Heart right ventricle (tissue), 16 donors: Measurements from ENCODE around the gene HINT3. TPM values are rescaled to one million over a fixed set of nuclear protein-coding genes. Genes with fewer than 3 reads are reported as not detected.
"Not testable (repeated sequence)": the region's sequence is repeated elsewhere in the genome, so short reads cannot be mapped to it uniquely, and the experiment has no call there.

Experiments
- ATAC-seq, 8 donors: fragments of 200-7000 bp; cut with Tn5 transposase; one replicate each; pipeline ENCODE4 v1.9.1; 2020; ENCODE audit warnings: mild to moderate bottlenecking in 8 of 8, moderate library complexity in 8 of 8, moderate number of reproducible peaks in 1 of 8
- DNase-seq, 2 donors: peaks; one replicate each; pipeline ENCODE4 v3.0.0-alpha.2; 2020
- H3K27ac ChIP-seq, 10 donors: fragments of 200-600 bp; sonication (generic) in 2 of 10; one replicate each; pipeline versions ENCODE4 v1.5.0 to v1.8.0; 2020 to 2022; ENCODE audit warnings: mild to moderate bottlenecking in 3 of 10
- H3K27me3 ChIP-seq, 7 donors: fragments of 200-600 bp; one replicate each; pipeline ENCODE4 v1.8.0; 2021 to 2022; ENCODE audit warnings: mild to moderate bottlenecking in 2 of 7
- H3K36me3 ChIP-seq, 9 donors: fragments of 200-600 bp; sonication (generic) in 1 of 9; one replicate each; pipeline versions ENCODE4 v1.5.0 to v1.8.0; 2020 to 2022; ENCODE audit warnings: mild to moderate bottlenecking in 2 of 9
- H3K4me1 ChIP-seq, 9 donors: fragments of 200-600 bp; sonication (generic) in 1 of 9; one replicate each; pipeline versions ENCODE4 v1.5.0 to v1.8.0; 2020 to 2022; ENCODE audit warnings: mild to moderate bottlenecking in 4 of 9
- H3K4me3 ChIP-seq, 10 donors: fragments of 200-600 bp; sonication (generic) in 2 of 10; one replicate each; pipeline versions ENCODE4 v1.5.0 to v1.8.0; 2020 to 2022; ENCODE audit warnings: mild to moderate bottlenecking in 7 of 10, moderate library complexity in 2 of 10
- H3K9me3 ChIP-seq, 11 donors: fragments of 200-600 bp in 10 of 11; sonication (generic) in 2 of 11; one replicate each; pipeline versions ENCODE4 v1.5.0 to v1.8.0; 2013 to 2022; ENCODE audit warnings: mild to moderate bottlenecking in 2 of 11, control low read depth in 1 of 11, moderate library complexity in 1 of 11
- WGBS, 2 donors: extraction: QIAGEN DNeasy Blood & Tissue Kit; methylation state at CpG; one replicate each; pipeline ENCODE4 v1.1.7; 2013; ENCODE audit warnings: inconsistent platforms in 1 of 2; 5-methylcytosine and 5-hydroxymethylcytosine counted together
- intact Hi-C, 10 donors: fragments of 100-400 bp; cut with DNase I; formaldehyde crosslinking; loops; one replicate each; pipeline versions ENCODE4 v1.11.1 to v1.14.2; 2022
- long read RNA-seq, 3 donors: library from polyadenylated mRNA; unstranded; transcript quantifications; one replicate each; pipeline ENCODE4 v2.0.0, GENCODE V29; 2020 to 2021
- polyA plus RNA-seq, 2 donors: library from polyadenylated mRNA; stranded (reverse); fragments of 200-250 nt; gene quantifications; one replicate each; pipeline ENCODE4 v1.2.3, GENCODE V29; 2013
- total RNA-seq, 10 donors: library from RNA; stranded (reverse); fragmentation: NEBNext Ultra II Directional in 3 of 10; extraction: Animal tissue kit (Norgen Biotek cat#: 25700) in 3 of 10; gene quantifications; one replicate each; pipeline versions ENCODE4 v1.2.1 to v1.2.4, GENCODE V29; 2021 to 2023
- TF ChIP-seq, protein P1 (sequence below), 9 donors: fragments of 200-600 bp; sonication (generic) in 2 of 9; IDR thresholded peaks; one replicate each; pipeline versions ENCODE4 v1.5.0 to v1.8.0; 2021 to 2022; ENCODE audit warnings: antibody characterized with exemption in 9 of 9, mild to moderate bottlenecking in 5 of 9, moderate library complexity in 1 of 9
- donor health status: Arrhythmogenic right ventricular cardiomyopathy.
- donor health status: ischemic (EF 13 %, LVEDD 7.1; RV severe dilation, severe dysfunction).
- donor health status: healthy with polysubstance abuse.
- donor health status: DM: no; HTN: yes; CAD: no.
- donor health status: DM: no; HTN: no; CAD: no.
- donor health status: ischemic (EF 25% LVEDD 6.9; RV normal size, moderate dysfunction).
- donor health status: ischemic (EF 25% LVEDD 5.7; RV mildly dilated, moderate dysfunction).
- donor health status: healthy.
- donor health status: DM: yes; HTN: yes; CAD: no.
- donor health status: Ischemic cardiomyopathy.
- donor health status: ischemic (EF 35%, LVEDD 5.7; RV mildly dilated, moderate dysfunction).
- donor health status: nonischemic (EF 11% LVEDD 7.7; RV severe dilation, severe dysfunction).
- donor health status: DM: yes; HTN: yes; CAD: no.
- donor health status: PGD.
- donor health status: ischemic (EF 29% LVEDD 5.4; RV normal size, mild dysfunction).
- donor health status: nonischemic (EF 23%, LVEDD 6.1; RV moderate dilation, normal function).

HINT3 gene
- total RNA-seq (10 to 100 TPM; 29.8 to 41.6 (median 33.8) TPM), polyA plus RNA-seq (10 to 100 TPM in 1 of 2 donors, 1 to 10 TPM in 1; 6.2 to 11.7 TPM)
- long read RNA-seq, donor 1, transcript HINT3-201 (5 exons, 3,314 nt): major isoform, 30 of 32 reads
- long read RNA-seq, donor 1, partial matches to known transcripts: 0 of 32 reads
- long read RNA-seq, donor 1, other reads (novel, unspliced or antisense): 2 of 32 reads
- long read RNA-seq, donor 2, transcript HINT3-201 (5 exons, 3,314 nt): major isoform, 39 of 45 reads
- long read RNA-seq, donor 2, partial matches to known transcripts: 0 of 45 reads
- long read RNA-seq, donor 2, other reads (novel, unspliced or antisense): 6 of 45 reads
- long read RNA-seq, donor 3, transcript HINT3-201 (5 exons, 3,314 nt): major isoform, 98 of 104 reads
- long read RNA-seq, donor 3, partial matches to known transcripts: 0 of 104 reads
- long read RNA-seq, donor 3, other reads (novel, unspliced or antisense): 6 of 104 reads

DNA sequence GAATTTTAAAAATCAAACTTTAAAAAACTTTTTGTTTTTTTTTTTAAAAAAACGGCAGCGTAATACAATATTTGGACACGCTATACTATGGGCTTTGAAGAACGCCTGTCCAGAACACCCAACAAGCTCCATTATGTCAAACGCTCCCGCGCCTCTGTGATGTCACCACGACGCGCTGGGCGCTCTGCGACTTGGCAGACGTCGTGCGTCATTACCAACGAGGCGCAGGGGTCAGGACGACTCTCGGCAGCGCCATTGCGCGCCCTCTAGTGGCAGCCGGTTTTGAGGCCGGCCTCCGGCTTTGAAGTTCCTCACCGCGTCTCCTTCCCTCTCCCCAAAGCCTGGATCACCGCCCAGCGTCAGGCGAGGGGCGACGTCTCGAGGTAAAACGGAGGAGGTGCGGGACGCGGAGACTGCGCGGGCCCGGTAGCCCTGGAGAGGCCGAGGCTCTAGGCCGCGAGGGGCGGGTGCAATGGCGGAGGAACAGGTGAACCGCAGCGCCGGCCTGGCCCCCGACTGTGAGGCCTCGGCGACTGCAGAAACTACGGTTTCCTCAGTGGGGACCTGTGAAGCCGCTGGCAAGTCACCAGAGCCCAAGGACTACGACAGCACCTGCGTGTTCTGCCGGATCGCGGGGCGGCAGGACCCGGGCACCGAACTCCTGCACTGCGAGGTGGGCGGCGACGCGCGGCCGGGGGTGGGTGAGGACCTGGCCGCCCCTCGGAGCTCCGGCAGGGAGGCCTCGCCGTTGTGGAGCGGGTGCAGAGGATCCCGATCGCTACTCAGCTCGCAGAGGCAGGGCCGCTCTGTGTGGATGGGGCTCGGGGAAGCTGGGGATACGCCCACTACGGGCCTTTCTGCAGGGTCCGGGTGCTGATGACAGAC, at the start of gene HINT3:
Gene HINT3, plus strand, starts transcription at position 265 of the 885 bp plus-strand sequence. Its CDS starts 208 bp downstream, at position 473.
- TF ChIP-seq, protein P1, sequence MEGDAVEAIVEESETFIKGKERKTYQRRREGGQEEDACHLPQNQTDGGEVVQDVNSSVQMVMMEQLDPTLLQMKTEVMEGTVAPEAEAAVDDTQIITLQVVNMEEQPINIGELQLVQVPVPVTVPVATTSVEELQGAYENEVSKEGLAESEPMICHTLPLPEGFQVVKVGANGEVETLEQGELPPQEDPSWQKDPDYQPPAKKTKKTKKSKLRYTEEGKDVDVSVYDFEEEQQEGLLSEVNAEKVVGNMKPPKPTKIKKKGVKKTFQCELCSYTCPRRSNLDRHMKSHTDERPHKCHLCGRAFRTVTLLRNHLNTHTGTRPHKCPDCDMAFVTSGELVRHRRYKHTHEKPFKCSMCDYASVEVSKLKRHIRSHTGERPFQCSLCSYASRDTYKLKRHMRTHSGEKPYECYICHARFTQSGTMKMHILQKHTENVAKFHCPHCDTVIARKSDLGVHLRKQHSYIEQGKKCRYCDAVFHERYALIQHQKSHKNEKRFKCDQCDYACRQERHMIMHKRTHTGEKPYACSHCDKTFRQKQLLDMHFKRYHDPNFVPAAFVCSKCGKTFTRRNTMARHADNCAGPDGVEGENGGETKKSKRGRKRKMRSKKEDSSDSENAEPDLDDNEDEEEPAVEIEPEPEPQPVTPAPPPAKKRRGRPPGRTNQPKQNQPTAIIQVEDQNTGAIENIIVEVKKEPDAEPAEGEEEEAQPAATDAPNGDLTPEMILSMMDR (IDR thresholded peaks at IDR 0.05): peak; percentile 94 to 100 (median 99)
- Histone ChIP-seq H3K4me1 (peaks cover 0 to 30% (median 24%) of the 10 kb centered on the region in 9 donors), H3K27ac (peak within 1 kb of the TSS; percentile 85 to 97 (median 94)), H3K36me3 (peaks cover 0 to 7% (median 0%) of the 10 kb centered on the region in 9 donors), H3K4me3 (peak within 1 kb of the TSS; percentile 70 to 100 (median 84)), H3K27me3 (no peaks in the 10 kb centered on the region), H3K9me3 (no peaks in the 10 kb centered on the region)
- 0% methylated on average over 82 of the region's 82 CpGs for WGBS, 2 donors
- intact Hi-C loops: loop anchor here in 8 of 10 donors (1.0 to 10.0 kb wide), 14 partner anchors 39 to 654 kb away; partner anchors contain the start of genes NCOA7 (in 3 of the 8) and HDDC2 (in 2 of the 8)
- DNase-seq (peak; percentile 98 to 99), ATAC-seq (peak; percentile 97 to 98 (median 98))

DNA sequence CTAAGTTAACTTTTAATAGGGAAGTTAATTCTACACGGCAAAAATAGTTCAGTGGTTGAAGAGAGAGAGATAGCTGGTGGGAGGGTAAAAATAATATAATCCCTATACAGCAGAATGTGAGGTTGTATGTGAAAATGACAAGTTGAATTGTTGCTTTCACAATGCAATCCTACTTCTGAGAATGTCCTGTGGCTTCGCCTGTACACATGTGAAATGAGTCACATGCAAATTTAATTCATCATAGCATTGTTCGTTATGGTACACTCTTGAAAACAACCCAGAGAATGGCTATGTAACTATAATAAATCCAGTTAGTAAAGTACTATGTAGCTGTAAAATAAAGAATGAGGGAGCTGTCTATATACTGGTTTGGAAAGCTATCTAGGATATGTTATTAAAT, 46.0 kb upstream of the HINT3 start:
- TF ChIP-seq, protein P1 (IDR thresholded peaks at IDR 0.05): no peak
- DNase-seq (no peak), ATAC-seq (no peak)
- intact Hi-C loops: no loop called here
- Histone ChIP-seq H3K4me1 (peaks cover 0 to 27% (median 0%) of the 10 kb centered on the region in 9 donors), H3K27ac (peak overlapping the region in 1 of 10 donors; percentile 2), H3K4me3 (no peak overlapping the region), H3K27me3 (no peaks in the 10 kb centered on the region), H3K36me3 (peaks cover 0 to 67% (median under 1%) of the 10 kb centered on the region in 9 donors), H3K9me3 (no peaks in the 10 kb centered on the region)
- 80 to 85% methylated on average over 3 of the region's 3 CpGs for WGBS, 2 donors

DNA sequence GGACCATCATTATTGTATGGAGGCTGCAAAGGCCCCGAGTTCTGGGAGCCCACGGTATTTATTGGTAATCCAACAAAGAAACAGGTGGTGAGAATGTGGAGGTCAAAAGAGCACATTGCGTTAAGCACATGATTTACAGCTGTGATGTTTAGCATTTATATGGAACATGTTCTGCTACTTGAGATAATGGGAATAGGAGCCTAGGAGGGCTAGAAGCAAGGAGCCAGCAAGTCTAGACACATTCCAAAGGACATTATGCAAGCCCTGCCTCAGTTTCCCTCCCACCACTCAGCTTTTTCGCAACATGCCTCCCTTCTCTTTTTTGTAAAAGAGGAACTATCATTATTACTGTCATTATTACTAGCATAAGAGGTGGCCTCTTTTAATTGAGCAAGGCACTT, 45.5 kb upstream of the HINT3 start:
- peaks cover 0 to 72% (median 4%) of the 10 kb centered on the region in 9 donors for H3K36me3 ChIP-seq
- ATAC-seq, H3K9me3 ChIP-seq, DNase-seq, intact Hi-C loops, H3K4me3 ChIP-seq, H3K27me3 ChIP-seq, H3K27ac ChIP-seq: not testable (repeated sequence)
- WGBS, 2 donors: 89 to 94% methylated on average over 4 of the region's 4 CpGs
- H3K4me1 ChIP-seq: peaks cover 0 to 27% (median 0%) of the 10 kb centered on the region in 9 donors

DNA sequence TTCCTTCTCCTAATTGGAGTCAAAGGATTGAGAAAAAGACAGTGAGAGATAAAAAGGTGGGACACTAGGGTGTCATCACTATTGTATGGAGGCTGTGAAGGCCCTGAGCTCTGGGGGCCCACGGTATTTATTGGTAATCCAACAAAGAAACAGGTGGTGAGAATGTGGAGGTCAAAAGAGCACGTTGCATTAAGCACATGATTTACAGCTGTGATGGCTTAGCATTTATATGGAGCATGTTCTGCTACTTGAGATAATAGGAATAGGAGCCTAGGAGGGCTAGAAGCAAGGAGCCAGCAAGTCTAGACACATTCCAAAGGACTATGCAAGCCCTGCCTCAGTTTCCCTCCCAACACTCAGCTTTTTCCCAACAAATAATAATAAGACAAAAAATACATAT, 44.1 kb upstream of the HINT3 start:
- ATAC-seq, DNase-seq, intact Hi-C loops, H3K4me3 ChIP-seq, H3K27ac ChIP-seq, H3K27me3 ChIP-seq, H3K9me3 ChIP-seq: not testable (repeated sequence)
- 91 to 95% methylated on average over 2 of the region's 2 CpGs for WGBS, 2 donors
- H3K36me3 ChIP-seq: peaks cover 0 to 80% (median 8%) of the 10 kb centered on the region in 9 donors
- peaks cover 0 to 27% (median 0%) of the 10 kb centered on the region in 9 donors for H3K4me1 ChIP-seq

DNA sequence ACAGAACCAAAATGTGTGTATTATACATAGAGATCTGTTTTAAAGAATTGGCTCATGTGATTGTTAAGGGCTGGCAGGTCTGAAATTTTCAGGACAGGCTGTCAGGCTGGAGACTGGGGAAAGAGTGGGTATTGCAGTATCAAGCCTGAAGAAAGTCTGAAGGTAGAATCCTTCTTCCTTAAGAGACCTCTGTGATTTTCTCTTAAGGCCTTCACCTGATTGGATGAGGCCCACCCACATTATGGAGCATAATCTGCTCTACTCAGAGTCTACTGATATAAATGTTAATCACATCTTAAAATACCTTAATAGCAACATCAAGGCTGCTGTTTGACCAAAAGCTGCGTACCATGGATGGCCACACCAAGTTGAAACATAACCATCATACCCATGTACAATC, 43.4 kb upstream of the HINT3 start:
- Histone ChIP-seq H3K4me3 (no peak overlapping the region), H3K27me3 (no peaks in the 10 kb centered on the region), H3K27ac (no peak overlapping the region), H3K9me3 (no peaks in the 10 kb centered on the region), H3K36me3 (peaks cover 0 to 78% (median 8%) of the 10 kb centered on the region in 9 donors), H3K4me1 (peaks cover 0 to 27% (median 0%) of the 10 kb centered on the region in 9 donors)
- ATAC-seq (no peak), DNase-seq (no peak)
- TF ChIP-seq, protein P1 (IDR thresholded peaks at IDR 0.05): no peak
- WGBS, 2 donors: 100% methylated on average over 1 of the region's 1 CpG
- intact Hi-C loops: no loop called here
